ENCODE measurements around the gene CLCN4.
A peak's percentile ranks its signal among the peaks of the same experiment; 100 is the strongest.

CLCN4 gene

DNA sequence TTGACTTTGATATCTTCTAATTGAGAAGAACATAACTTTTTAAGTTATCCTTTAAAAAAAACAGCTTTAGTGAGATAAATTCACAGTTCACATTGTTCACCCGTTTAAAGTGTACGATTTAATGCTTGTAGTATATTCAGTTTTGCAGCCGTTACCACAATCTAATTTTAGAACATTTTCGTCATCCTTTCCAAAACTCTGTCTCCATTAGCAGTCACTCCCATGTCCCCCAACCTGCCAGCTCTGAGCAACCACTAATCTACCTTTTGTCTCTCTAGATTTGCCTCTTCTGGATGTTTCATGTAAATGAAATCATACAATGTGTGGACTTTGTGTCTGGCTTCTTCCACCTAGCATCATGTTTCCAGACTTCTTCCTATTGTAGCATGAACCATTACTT lies 38.6 kb downstream of the CLCN4 start:
- no peak for TF ChIP-seq CTCF (IDR thresholded peaks at IDR 0.05; ENCODE audit: extremely low read depth, missing control alignments)

GRCh38 chrX:10195947-10196346 lies 39.2 kb downstream of the CLCN4 start:
- TF ChIP-seq CTCF (IDR thresholded peaks at IDR 0.05; ENCODE audit: extremely low read depth, missing control alignments), result no peak
- DNase-seq (ENCODE audit: low spot score), result no peak

More for the DNA sequence above, 38.6 kb downstream of the CLCN4 start:
- DNase-seq (ENCODE audit: low spot score), result no peak

DNA sequence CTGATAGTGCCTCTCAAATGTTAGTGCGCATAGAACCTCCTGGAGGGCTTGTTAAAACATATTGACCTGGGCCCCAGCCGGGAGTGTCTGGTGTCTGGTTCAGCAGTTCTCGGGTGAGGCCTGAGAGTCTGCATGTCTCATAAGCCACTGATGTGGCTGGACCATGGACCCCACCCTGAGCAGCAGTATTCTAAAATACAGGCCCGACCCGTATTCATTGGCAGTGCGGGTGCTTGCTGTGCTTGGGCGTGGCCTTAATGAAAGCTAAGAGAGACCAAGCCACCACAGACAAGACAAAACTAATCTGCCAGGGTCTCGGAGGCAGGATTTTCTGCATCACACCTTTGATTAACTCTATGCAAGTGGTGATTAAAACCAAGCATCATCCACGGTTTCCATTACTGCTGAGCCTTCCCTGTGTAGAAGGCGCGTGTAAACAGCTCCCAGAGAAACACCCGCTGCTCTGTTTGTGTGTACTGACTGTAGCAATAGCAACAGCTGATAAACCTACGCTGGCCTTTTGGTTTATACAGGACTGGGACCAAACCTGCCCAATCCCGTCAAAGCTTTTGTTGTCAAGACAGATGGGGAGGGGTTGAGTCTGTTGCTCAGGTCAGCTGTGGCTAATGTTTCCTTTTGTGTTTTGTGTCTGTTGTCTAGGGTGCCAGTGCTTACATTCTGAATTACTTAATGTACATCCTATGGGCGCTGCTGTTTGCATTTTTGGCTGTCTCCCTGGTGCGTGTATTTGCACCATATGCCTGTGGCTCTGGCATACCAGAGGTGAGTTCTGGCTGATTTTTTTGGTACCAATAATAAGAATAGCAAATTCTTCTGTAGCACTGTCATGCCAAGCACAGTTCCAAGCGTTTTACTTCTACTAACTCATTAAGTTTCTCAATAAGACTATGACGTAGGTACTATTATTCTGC lies 40.8 kb downstream of the CLCN4 start:
- no peak for TF ChIP-seq CTCF (IDR thresholded peaks at IDR 0.05; ENCODE audit: extremely low read depth, missing control alignments)
- DNase-seq (ENCODE audit: low spot score), result no peak

- TF ChIP-seq CTCF (IDR thresholded peaks at IDR 0.05; ENCODE audit: extremely low read depth, missing control alignments), result no peak
- DNase-seq (ENCODE audit: low spot score), result no peak
These were observed 41.5 kb downstream of the CLCN4 start for GRCh38 chrX:10198254-10198653.

DNA sequence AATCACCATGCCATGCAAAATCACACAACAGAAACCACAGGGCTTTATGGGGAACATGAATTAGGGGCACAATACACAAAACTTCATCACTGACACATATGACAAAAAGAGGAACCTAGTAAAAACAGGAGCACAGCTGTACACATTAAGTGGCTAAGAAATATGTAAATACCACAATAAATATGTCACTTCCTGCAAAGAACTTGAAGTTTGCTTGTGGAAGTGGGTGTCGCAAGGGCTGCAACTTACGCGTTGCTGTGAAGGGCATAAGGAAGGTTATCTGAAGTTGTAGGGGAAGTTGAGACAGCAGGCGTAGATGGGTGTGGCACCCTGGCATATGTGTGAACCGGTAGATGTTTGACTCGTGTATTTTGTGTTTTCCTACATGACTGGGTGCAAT lies 42.4 kb downstream of the CLCN4 start:
- peak; percentile 21 for DNase-seq (ENCODE audit: low spot score)
- TF ChIP-seq CTCF (IDR thresholded peaks at IDR 0.05; ENCODE audit: extremely low read depth, missing control alignments), result no peak

- no peak for TF ChIP-seq CTCF (IDR thresholded peaks at IDR 0.05; ENCODE audit: extremely low read depth, missing control alignments)
- DNase-seq (ENCODE audit: low spot score), result no peak
These were observed 46.8 kb downstream of the CLCN4 start for GRCh38 chrX:10203617-10204016.

GRCh38 chrX:10206317-10206716 lies 49.5 kb downstream of the CLCN4 start:
- no peak for TF ChIP-seq CTCF (IDR thresholded peaks at IDR 0.05; ENCODE audit: extremely low read depth, missing control alignments)
- DNase-seq (ENCODE audit: low spot score), result no peak
